Putamen (tissue), 1 donor: ENCODE measurements around the gene CLCA4.
A peak's percentile ranks its signal among the peaks of the same experiment; 100 is the strongest.
"Not testable (repeated sequence)": the region's sequence is repeated elsewhere in the genome, so short reads cannot be mapped to it uniquely, and the experiment has no call there.

ENCODE experiments used
- DNase-seq: peaks from one replicate; pipeline ENCODE4 v3.0.0-alpha.2; 2016; ENCODE audit warnings: low spot score

CLCA4 gene, protein sequence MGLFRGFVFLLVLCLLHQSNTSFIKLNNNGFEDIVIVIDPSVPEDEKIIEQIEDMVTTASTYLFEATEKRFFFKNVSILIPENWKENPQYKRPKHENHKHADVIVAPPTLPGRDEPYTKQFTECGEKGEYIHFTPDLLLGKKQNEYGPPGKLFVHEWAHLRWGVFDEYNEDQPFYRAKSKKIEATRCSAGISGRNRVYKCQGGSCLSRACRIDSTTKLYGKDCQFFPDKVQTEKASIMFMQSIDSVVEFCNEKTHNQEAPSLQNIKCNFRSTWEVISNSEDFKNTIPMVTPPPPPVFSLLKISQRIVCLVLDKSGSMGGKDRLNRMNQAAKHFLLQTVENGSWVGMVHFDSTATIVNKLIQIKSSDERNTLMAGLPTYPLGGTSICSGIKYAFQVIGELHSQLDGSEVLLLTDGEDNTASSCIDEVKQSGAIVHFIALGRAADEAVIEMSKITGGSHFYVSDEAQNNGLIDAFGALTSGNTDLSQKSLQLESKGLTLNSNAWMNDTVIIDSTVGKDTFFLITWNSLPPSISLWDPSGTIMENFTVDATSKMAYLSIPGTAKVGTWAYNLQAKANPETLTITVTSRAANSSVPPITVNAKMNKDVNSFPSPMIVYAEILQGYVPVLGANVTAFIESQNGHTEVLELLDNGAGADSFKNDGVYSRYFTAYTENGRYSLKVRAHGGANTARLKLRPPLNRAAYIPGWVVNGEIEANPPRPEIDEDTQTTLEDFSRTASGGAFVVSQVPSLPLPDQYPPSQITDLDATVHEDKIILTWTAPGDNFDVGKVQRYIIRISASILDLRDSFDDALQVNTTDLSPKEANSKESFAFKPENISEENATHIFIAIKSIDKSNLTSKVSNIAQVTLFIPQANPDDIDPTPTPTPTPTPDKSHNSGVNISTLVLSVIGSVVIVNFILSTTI

DNA sequence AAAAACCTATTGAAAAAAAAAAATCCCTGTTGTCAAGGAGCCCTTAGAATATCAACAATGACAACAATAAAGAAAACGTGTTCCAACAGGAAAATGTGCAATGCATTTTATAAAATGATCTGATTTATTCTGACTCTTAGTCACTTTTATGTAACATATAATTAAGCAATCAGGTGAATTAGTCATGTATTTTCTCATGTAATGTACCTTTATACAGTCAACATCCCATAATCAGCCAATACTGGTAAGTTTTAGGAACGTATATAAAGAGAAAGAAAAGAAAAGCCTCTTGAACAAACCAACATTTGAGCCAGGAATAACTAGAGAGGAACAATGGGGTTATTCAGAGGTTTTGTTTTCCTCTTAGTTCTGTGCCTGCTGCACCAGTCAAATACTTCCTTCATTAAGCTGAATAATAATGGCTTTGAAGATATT, at the start of gene CLCA4:
TSS of gene CLCA4 (plus strand) at position 292 of the 435 bp plus-strand sequence. CDS start at position 334, 42 bp downstream.
- peak; percentile 86 for DNase-seq

DNA sequence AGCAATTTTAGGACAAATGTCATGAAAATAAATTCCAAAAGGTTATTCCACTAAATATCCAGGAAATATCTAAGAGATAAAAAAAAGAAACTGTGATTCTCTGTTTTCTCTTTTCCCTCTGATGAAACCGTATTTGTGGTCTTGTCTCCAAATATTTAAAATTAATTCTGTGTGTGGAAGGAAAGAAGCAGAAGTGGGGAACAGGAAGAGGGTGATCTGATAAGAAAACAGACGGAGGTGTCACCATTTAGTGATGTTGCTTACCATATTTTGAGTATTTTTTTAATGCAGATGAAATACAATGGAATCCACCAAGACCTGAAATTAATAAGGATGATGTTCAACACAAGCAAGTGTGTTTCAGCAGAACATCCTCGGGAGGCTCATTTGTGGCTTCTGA, 48.6 kb upstream of the CLCA4 start:
- no peak for DNase-seq

DNA sequence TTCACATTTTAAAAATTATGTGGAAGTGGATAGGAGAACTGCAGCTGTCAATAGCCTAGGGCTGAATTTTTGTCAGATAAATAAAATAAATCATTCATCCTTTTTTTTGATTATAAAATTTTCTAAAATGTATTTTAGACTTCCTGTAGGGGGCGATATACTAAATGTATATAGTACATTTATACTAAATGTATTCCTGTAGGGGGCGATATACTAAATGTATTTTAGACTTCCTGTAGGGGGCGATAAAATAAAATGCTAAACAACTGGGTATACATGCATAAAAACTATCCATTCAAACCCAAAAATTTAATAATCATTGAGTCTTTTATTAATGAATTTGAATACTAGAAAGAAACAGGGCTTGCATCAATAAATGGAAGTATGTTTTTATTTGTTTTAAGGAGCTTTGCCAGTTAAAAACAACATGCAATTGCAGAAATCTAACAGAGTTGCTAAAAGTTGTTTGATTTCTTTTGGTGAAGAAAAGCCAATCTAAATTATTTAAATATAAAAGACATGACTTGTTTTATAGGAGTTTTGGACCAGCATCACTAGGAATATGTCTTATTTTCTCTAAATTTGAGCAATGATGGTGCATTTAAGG, 46.8 kb upstream of the CLCA4 start:
- no peak for DNase-seq

DNA sequence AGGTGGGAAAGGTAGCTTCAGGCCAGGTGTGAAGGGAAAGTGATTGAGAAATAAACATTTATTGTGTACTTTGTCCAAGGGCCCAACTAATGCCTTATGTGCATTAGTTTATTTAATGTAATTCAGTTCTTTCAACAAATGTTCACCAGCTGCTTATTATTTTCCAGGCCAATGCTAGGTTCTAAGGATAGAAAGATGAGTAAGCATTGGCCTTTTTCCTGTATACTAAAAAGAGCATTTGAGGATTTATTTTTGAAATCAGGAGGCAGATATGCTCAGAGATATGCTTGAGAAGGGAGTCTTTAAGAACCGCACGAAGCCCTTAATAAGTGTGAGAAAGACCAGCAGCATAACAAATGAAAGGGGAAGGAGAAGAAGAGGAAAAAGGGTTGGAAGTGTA, 46.2 kb upstream of the CLCA4 start:
- DNase-seq, result no peak

DNA sequence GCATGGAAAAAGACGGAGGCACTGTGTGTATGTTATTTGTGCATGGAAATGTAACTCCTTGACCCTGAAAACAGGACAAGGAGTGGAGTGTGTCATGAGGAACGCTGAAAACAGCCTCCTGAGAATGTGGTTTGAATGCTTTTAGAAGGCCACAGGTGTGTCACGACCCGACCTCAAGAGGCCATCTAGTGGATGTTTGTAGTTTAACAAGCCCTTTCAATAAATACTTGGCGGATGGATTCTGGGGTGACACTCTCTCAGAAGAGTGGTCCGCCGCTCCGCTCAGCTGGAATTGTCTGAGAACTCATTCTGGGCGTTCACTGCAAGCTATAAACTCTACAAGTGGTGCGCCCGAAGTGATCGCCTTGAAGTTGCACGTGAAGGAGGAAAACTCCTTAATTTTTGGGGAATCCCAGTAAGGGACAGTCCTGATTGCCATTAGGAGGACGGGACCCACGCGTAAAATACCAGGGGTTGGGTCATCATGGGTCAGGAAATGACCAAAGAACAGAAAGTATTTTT, 44.7 kb upstream of the CLCA4 start:
- DNase-seq, result not testable (repeated sequence)

DNA sequence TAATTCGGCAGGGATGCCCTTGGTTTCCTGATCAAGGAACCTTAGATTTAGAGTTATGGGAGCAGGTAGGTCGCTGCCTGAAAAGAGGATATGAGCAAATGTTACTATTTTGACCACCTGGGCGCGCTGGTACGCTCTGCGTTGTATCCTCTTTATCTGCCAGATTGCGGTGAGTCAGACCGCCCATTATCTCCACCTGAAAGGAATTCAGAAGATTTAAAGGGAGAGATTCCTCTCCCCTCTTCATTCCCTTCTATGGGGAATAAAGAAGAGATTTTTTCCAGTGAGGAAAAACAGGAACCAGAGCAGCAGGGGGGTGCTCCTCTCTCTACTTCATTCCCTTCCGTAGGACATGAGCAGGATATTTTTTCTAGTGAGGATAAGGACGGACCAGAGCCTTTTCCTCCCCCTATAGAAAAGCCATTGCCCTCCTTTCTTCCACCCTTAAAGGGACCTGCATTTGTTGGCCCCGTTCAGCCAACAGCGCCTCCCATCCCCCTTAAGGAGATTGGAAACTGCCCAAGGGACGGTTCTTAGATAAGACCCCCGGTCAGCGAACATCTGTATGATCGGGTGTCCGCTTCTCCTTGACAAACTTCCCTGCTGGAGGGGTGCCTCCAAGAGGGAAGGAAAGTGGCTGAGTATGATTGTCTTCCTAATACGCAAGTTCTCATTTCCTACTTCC, 44.0 kb upstream of the CLCA4 start:
- DNase-seq, result no peak

DNA sequence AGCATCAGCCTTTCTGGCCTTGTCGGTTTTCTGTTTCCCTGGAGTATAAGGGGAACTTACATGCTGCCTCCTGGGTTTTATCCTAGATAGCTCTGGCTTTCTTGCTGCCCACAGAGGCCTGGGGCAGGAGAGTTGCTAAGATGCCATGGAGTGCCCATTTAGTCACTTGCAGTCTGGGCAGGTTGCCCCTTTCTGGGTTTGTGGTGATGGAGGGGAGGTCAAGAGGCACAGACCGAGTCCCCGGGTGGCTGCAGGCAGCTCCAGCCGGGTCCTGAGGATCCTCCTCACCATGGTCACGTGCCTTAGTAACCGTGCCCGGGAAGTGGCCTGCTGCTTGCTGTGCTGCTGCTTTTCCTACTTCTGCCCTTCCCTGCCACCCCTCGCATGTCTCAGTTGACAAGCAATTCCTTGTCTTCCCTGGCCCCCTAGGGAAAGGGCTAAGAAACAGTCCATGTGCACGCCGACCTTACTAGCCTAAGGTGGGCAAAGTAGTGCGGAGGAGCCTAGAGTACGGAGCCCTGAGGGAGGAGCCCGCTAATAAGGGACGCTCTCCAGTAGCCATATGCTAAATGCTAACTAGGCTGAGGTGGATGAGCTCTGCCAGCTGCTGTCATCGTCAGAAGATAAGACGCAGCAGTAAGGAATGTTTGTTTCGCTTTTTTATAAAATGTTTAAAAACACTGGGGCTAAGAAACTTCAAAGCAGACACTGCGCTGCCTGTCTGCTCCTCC, 43.3 kb upstream of the CLCA4 start:
- DNase-seq, result no peak

DNA sequence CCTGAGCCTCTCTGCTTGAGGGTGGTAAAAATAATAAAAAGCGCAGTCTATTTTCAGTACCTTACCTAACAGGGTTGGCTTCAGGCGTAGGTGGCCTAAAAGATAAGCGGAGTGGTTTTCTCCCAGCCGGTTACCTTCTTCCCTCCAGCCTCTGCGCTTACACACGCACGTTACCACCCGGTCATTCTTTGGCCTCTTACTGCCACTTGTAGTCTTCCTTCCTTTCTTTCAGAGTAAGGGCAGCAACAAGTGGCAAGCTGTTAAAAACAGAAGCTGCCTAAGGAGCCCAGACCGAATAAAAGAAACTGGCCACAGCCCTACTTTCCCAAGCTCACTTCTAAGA, 42.8 kb upstream of the CLCA4 start:
- DNase-seq, result no peak

DNA sequence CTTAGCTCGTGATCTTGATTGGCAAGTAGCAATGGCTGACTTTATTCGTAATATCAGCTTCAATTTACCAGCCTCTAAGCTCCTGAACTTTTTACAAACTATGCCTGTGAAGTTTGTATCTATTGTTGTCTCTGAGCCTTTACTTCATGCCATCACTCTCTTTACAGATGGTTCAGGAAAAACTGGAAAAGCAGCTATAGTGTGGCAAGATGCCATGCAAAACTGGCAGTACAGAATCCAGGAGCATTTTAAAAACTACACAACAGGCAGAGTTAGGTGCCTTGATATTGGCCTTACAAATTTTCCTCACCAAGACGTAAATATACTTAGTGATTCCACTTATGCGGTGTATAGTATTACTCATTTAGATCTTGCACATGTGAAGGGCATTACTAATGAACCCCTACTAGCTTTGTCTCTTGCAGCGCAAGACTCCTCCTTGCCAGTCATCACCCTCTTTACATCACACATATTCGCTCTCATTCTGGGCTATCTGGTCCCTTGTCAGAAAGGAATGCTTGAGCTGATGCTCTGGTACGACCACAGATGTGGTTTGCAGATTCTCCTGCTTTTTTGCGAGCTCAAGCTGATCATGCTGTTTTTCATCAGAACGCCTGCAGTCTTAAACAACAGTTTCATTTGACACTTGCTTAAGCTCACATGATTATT, 41.8 kb upstream of the CLCA4 start:
- no peak for DNase-seq

DNA sequence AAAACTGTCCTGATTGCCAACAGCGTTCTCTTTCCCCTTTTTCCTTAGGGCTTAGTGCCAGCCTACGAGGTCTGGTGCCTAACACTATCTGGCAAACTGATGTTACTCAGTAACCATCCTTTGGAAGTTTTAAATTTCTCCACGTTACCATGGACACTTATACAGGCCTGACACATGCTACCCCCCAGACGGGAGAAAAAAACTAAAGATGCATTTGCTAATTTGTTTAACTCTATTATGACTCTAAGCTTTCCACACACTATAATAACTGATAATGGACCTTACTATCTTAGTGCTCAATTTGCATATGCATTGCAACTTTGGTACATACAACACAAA, 41.3 kb upstream of the CLCA4 start:
- no peak for DNase-seq

DNA sequence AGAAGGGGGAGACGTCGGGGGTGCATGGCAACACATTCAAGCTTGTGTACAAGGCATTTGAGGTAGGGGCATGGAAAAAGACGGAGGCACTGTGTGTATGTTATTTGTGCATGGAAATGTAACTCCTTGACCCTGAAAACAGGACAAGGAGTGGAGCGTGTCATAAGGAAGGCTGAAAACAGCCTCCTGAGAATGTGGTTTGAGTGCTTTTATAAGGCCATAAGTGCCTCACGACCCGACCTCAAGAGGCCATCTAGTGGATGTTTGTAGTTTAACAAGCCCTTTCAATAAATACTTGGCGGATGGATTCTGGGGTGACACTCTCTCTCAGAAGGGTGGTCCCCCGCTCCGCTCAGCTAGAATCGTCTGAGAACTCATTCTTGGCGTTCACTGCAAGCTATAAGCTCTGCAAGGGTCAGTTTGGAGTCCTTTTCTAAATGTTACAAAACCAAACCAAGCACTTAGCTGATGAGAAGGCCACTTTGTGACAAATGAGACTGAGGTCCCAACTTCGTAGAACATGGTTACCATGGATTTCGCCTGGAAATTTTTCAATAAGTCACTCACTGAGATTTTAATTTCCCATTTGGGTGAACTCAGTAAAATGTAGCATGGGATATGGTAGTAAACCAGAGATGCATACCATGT, 38.8 kb upstream of the CLCA4 start:
- no peak for DNase-seq

DNA sequence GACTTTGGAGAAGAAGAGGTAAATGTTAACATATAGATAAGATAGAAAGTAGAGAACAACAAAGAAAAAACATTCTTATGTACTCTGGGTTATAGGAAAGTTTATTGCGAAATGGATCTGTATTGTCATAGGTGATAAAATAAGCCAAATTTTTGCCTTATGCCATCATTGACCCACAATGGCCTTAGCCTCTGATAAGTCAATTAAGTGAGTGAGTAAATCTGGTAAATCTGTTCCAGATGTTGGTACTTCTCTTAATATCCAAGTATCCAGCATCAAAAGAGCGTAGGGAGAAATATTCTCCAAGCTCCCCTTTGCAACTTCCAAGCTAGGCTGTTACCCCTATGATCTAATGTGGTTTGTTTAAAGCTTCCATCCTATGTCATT, 38.3 kb upstream of the CLCA4 start:
- no peak for DNase-seq

DNA sequence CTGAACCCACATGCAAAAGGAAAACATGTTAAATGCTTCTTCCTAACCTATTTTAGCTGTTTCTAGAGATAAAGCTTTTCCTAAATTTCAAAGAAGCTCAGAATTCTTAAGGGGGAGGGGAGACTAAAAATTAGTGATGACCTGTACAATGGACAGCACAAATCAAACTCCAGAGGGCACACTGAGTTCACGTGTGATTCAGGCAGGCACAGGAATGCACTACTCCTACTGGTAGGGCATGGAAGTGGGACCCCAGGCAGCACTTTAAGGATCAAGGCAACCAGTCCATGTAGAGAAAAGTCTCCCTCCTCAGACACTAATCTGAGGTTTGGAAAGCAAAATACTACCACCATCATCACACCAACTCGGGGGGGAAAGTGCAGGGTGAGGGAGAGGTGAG, 31.3 kb upstream of the CLCA4 start:
- peak; percentile 54 for DNase-seq

DNA sequence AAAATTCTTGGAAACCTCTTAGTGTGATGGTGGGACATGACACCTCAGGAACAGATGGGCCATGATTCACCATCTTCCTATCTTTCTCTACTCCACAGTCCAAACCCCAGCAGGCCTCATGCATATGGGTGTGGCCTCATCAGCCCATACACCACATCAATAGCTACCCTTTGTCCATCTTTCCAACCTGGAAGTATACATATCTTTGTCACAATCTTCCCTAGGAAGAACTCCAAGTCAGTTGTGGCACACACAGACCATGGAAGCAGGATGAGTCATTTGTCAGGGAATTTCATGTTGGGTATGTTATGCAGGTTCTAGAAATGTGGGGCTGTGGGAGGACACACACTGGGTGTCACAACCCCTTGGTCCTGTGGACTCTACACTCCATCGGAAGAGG, 30.5 kb upstream of the CLCA4 start:
- no peak for DNase-seq

DNA sequence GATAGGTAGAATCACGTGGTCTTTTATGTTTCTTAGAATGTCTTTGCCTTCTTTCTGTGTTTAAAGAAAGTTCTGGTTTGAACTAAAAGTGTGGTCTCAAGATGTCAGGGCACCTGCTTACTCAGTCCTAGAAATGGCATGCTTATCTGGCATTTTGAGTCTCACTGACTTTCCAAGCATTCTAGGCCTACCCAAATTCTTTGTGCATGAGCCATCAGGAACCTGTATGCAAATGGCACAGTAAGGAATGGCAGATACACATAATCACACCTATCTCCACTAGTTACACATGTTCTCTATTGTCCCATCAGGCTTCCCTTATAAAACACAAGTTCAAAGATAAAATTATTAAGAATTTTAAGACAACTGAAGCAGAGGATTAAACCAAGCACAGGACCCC, 29.5 kb upstream of the CLCA4 start:
- DNase-seq, result no peak

DNA sequence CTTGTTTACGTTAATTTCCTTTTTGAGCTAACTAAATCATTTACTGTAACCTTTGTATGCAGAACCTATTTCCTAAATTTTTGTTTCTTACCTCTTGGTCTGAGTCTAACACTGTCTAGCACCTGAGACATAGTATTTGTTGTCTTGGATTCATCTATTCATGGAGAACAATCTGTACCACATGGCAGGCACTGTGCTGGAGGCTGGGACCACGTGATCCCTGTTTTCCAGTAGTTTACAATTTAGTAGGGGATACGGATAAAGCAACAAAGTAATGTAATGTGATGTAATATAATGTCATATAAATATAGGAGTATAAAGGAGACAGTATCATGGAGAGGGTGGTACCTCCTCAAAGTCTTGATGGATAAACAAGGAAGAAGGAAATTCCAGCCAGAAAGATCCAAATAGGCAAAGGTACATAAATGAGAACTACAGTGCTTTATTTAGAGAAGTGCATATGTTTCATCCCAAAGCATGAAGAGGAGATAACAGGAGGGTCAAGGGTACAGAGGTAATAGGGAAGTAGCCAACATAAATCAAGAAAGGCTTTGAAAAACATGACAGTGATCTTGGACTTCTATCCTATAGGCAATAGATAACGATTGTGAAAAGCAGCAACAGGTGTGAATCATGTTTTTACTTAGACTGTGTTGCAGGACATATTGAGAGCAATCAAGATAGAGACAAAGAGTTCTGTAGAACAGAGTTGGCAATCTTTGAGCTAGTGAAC, 25.9 kb upstream of the CLCA4 start:
- DNase-seq, result no peak

DNA sequence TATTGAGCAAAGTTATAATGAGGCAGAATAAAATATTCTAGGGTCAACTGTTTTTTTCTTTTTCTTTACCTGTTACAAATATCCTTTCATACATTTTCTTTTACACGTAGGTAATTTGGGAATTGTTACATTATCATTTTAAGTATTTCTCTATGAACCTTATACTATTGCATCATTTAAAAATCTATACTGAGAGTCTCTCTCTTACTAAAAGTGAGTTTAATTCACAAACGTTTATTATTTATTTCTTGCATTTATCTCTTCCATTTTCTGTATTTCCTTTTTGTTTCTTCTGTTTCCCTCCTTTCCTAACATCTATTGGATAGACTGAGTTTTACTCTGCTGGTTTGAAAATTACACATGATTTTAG, 25.4 kb upstream of the CLCA4 start:
- no peak for DNase-seq

DNA sequence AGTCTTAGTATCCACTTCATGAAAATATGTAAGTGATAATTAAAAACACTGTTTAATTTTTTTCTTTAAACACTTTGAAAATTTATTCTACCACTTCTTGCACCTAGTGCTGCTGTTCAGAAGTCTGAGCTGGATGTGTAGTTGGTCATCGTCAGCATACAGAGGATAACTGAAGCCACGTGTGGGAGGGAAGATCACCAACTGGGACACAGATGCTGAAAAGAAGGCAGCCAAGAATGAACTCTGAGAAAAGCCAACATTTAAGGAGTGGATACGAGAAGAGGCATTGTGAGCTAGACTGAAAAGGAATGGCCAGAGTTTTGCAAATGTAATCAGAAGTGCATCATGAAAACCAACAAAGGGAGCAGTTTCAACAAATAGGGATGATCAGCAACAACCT, 24.6 kb upstream of the CLCA4 start:
- DNase-seq, result no peak

DNA sequence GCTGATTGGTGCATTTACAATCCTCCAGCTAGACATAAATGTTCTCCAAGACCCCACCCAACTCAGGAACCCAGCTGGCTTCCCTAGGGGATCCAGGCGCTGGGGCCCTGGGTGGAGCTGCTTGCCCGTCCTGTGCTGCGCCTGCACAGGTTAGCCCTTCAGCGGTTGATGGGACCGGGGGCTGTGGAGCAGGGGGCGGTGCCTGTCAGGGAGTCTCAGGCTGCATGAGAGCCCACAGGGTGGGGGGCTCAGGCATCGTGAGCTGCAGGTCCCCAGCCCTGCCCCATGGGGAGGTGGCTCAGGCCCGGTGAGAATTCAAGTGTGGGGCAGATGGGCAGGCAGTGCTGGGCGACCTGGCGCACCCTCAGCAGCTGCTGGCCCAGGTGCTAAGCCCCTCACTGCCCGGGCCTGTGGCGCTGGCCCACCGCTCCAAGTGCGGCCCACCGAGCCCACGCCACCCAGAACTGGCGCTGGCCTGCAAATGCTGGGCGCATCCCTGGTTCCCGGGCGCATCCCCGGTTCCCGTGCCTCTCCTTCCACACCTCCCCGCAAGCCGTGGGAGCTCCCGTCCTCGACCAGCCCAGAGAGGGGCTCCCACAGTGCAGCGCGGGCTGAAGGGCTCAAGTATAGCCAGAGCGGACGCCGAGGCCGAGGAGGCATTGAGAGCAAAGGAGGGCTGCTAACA, 23.1 kb upstream of the CLCA4 start:
- DNase-seq, result no peak
